ENCODE results near the gene HMGCLL1. TPM values are rescaled to one million over a fixed set of nuclear protein-coding genes. Genes with fewer than 3 reads are reported as not detected.

The HMGCLL1 gene
- polyA plus RNA-seq, 3 donors: not detected

GRCh38 chr6:55448451-55448850 lies 130.5 kb downstream of the HMGCLL1 start:
- Histone ChIP-seq H2AFZ (ENCODE audit: insufficient read depth, low read depth, low read length, poor library complexity, severe bottlenecking) (no peak overlapping the region), H3K4me1 (ENCODE audit: control insufficient read depth in 1 of 2, insufficient read depth in 2 of 2, low read length in 2 of 2) (no peaks in the 10 kb centered on the region), H3K79me2 (ENCODE audit: insufficient read depth, low read length) (no peaks in the 10 kb centered on the region), H3K9ac (ENCODE audit: insufficient read depth, low read length, poor library complexity, severe bottlenecking) (no peak overlapping the region), H3K27ac (ENCODE audit: low read depth in 1 of 2, low read length in 2 of 2) (no peak overlapping the region), H4K20me1 (ENCODE audit: insufficient read depth, low read length) (no peaks in the 10 kb centered on the region), H3K4me3 (replicated peaks in 1 of 3; ENCODE audit: low read depth in 2 of 3, low read length in 3 of 3) (no peak overlapping the region), H3K36me3 (replicated peaks in 1 of 2; ENCODE audit: control insufficient read depth in 1 of 2, insufficient read depth in 2 of 2, low read length in 2 of 2) (no peaks in the 10 kb centered on the region), H3K27me3 (ENCODE audit: control insufficient read depth in 2 of 2, insufficient read depth in 2 of 2, low read length in 2 of 2) (no peaks in the 10 kb centered on the region), H3K9me3 (replicated peaks in 1 of 2; ENCODE audit: control insufficient read depth in 1 of 2, insufficient read depth in 1 of 2, low read length in 2 of 2) (no peaks in the 10 kb centered on the region), H3K4me2 (replicated peaks; ENCODE audit: extremely low read depth, low read length, poor library complexity, severe bottlenecking) (no peak overlapping the region)
- peaks cover 0 to 3% (median 0%) of the 10 kb centered on the region in 7 donors for H3K9me3 Mint-ChIP-seq
- TF ChIP-seq CTCF (IDR thresholded peaks at IDR 0.05): no peak
- H3K36me3 Mint-ChIP-seq: no peaks in the 10 kb centered on the region
- no peak overlapping the region for H3K4me3 Mint-ChIP-seq
- no peak for DNase-seq
- no peaks in the 10 kb centered on the region for H3K4me1 Mint-ChIP-seq
- no peaks in the 10 kb centered on the region for H3K27me3 Mint-ChIP-seq (ENCODE audit: low read depth in 3 of 3)
- H3K27ac Mint-ChIP-seq: no peak overlapping the region
- intact Hi-C loops (cut with micrococcal nuclease): no loop called here

- Mint-ChIP-seq H3K36me3 (no peaks in the 10 kb centered on the region), H3K4me1 (no peaks in the 10 kb centered on the region), H3K27me3 (ENCODE audit: low read depth in 3 of 3) (no peaks in the 10 kb centered on the region), H3K9me3 (peaks cover 0 to 2% (median 0%) of the 10 kb centered on the region in 7 donors), H3K4me3 (no peak overlapping the region), H3K27ac (no peak overlapping the region)
- Histone ChIP-seq H3K36me3 (replicated peaks in 1 of 2; ENCODE audit: control insufficient read depth in 1 of 2, insufficient read depth in 2 of 2, low read length in 2 of 2) (no peaks in the 10 kb centered on the region), H3K79me2 (ENCODE audit: insufficient read depth, low read length) (no peaks in the 10 kb centered on the region), H3K4me1 (ENCODE audit: control insufficient read depth in 1 of 2, insufficient read depth in 2 of 2, low read length in 2 of 2) (no peaks in the 10 kb centered on the region), H4K20me1 (ENCODE audit: insufficient read depth, low read length) (no peaks in the 10 kb centered on the region), H3K4me2 (replicated peaks; ENCODE audit: extremely low read depth, low read length, poor library complexity, severe bottlenecking) (no peak overlapping the region), H3K27me3 (ENCODE audit: control insufficient read depth in 2 of 2, insufficient read depth in 2 of 2, low read length in 2 of 2) (no peaks in the 10 kb centered on the region), H3K27ac (ENCODE audit: low read depth in 1 of 2, low read length in 2 of 2) (no peak overlapping the region), H3K4me3 (replicated peaks in 1 of 3; ENCODE audit: low read depth in 2 of 3, low read length in 3 of 3) (no peak overlapping the region), H2AFZ (ENCODE audit: insufficient read depth, low read depth, low read length, poor library complexity, severe bottlenecking) (no peak overlapping the region), H3K9me3 (replicated peaks in 1 of 2; ENCODE audit: control insufficient read depth in 1 of 2, insufficient read depth in 1 of 2, low read length in 2 of 2) (no peaks in the 10 kb centered on the region), H3K9ac (ENCODE audit: insufficient read depth, low read length, poor library complexity, severe bottlenecking) (no peak overlapping the region)
- DNase-seq: no peak
- no peak for TF ChIP-seq CTCF (IDR thresholded peaks at IDR 0.05)
- intact Hi-C loops (cut with micrococcal nuclease): no loop called here
- WGBS (ENCODE audit: insufficient coverage): no CpG with 5 or more reads among the region's 3 CpGs
Observed at GRCh38 chr6:55447891-55448290, 131.1 kb downstream of the HMGCLL1 start.

All from CD14-positive monocyte (primary cell).